Hindlimb muscle (tissue), 1 donor: ENCODE measurements around the gene PARP3. TPM values are rescaled to one million over a fixed set of nuclear protein-coding genes. Genes with fewer than 3 reads are reported as not detected.
"Not testable (repeated sequence)": the region's sequence is repeated elsewhere in the genome, so short reads cannot be mapped to it uniquely, and the experiment has no call there.

Source experiments
- DNase-seq: peaks from one replicate; pipeline ENCODE4 v3.0.0-alpha.2; 2013
- polyA plus RNA-seq: library from polyadenylated mRNA; unstranded; fragments of 120-200 nt; gene quantifications from one replicate; pipeline ENCODE4 v1.2.1, GENCODE V29; 2013; ENCODE audit not compliant: insufficient read length

The PARP3 gene
- polyA plus RNA-seq: 7.4 TPM

DNA sequence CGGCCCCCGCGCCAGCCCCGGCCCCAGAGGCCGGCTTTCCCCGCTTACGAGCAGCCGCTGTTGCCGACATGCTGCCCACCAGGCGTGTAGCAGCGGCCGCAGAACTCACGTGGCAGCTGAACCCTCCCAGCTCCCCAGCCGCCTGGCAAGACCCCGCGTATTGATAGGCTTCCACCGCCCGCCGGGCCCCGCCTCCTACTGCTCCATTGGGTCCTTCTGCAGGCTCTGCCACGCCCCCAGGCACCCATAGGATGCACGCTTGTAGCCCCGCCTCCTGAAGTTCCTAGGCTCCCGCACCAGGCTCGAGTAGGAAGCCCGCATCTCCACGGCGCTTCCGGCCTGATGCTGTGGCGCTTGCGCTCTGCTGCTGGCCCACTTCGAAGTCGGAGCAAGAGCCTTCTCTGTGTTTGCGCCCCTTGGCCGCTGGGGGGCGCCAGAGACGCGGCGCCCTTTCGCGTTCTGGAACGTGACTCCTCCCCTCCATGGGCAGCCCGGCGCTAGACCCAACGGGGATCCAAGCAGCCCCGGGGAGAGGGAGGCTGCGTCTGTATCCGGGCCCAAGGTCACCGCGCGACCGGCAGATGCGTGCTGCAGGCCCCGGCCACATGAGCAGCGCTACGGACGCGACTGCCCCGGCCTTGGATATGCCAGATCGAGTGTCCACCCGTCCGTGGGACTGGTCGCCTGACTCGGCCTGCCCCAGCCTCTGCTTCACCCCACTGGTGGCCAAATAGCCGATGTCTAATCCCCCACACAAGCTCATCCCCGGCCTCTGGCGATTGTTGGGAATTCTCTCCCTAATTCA lies at the start of gene PARP3, which contains the start of gene RRP9:
Gene PARP3, plus strand, starts transcription at position 566 of the 805 bp plus-strand sequence. CDS start 993 bp downstream, outside the sequence.
Gene RRP9, minus strand, starts transcription at position 107 of the 805 bp plus-strand sequence. Its CDS starts 37 bp downstream, at position 70.
- peak; percentile 100 for DNase-seq

DNA sequence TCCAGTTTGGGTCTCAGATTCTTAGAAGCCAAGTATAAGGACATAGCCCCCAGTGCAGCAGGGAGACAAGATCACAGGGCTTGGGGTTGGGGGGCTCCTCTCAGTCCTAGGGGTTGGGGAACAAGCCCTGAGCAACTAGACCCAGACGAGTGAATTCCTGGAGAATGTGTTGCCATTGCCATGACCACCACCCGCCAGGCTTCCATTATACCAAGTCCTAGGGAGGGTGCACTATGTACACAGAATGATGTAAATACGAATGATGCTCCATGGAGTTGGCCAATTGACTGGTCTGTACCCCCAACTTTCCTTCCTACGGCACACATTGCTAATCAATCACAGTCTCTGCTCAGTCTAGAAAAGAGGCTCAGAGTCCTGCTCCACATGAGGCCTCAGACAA lies 47.8 kb upstream of the PARP3 start:
- DNase-seq: no peak

DNA sequence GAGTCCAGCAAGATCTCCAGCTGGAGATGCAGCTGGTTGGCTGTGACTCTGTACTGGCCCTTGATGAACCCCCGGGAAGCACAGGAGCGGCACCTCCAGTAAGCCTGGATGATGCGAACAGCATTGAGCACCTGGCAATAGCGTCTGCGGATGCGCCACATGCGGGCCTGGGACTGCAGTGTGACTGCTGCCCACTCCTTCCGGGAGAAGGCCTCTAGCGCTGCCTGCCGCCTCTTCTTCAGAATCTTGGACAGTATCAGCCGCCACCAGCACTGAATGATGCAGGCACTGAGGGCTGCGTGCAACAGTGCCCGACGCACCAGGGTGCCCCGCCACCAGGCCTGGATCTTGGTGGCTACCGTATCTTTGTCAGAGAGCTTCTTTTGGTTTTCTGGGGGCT lies 47.2 kb upstream of the PARP3 start:
- DNase-seq: no peak

DNA sequence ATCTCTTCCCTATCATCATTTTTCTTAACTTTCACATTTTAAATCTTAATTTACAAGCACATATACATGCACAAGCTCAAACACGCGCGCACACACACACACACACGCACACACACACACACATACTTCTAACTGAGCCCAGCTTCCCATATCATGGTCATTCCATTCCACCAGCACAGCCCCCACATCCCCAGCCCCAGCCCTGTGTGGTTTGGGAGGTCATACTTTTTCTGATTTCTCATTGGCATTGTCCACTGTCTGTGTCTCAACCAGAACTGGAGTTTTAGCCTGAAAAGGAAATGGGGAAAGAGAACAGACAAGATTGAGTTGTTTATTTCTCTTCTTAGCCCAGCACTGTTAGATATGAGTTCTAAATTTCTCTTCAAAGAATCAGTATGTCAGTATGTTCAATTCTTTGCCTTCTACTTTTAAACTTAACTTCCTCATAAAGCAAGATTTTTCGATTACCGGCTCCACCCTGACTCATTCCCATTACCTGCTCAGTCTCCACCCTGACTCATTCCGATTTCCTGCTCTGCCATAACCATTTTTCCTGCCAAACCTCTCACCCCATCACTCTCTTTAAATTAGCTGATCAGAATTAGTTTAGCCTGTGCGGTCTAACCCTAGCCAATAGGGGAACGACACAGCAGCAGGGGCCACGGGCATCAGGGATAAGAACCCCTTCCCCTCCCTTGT lies 45.4 kb upstream of the PARP3 start:
- DNase-seq: no peak

DNA sequence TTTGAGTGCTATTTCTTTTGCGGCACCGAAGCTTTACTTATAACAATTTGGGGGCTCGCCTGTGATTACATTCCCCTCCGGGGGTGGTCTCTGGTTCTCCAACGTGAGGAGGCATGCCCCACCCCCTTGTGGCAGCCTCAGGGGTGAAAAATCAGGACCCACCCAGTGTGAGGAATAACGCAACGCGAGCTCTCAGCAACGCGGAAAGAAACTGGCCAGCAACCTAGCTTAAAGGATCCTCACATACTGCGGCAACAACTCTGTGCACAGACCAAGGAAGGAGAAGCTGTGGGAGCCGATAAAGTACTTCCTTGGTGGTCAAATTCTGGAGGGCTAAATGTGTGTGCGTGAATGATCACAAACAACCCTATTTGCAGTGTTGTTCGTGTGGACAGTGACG lies 44.8 kb upstream of the PARP3 start:
- DNase-seq: no peak

DNA sequence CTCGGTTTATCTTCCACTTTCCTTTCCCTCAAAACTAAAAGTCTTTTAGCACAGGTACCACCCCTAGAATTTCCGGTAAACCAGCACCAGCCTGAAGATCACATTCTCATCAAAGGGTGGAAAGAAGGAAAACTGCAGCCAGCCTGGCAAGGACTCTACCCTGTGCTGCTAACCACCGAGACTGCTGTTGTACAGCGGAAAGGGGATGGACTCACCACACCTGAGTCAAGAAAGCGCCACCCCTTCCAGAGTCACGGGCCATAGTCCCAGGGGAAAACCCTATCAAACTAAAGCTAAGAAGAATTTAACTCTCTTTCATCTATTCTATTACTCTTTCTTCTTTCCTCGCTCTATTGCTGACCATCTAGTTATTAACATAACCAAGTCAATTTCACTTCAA lies 42.1 kb upstream of the PARP3 start:
- not testable (repeated sequence) for DNase-seq

DNA sequence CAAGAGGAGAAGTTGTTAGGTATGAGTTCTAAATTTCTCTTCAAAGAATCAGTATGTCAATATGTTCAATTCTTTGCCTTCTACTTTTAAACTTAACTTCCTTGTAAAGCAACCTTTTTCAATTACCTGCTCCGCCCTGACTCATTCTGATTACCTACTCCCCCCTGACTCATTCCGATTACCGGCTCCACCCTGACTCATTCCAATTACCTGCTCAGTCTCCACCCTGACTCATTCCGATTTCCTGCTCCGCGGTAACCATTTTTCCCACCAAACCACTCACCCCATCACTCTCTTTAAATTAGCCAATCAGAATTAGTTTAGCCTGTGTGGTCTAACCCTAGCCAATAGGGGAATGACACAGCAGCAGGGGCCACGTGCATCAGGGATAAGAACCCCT lies 39.8 kb upstream of the PARP3 start:
- not testable (repeated sequence) for DNase-seq

DNA sequence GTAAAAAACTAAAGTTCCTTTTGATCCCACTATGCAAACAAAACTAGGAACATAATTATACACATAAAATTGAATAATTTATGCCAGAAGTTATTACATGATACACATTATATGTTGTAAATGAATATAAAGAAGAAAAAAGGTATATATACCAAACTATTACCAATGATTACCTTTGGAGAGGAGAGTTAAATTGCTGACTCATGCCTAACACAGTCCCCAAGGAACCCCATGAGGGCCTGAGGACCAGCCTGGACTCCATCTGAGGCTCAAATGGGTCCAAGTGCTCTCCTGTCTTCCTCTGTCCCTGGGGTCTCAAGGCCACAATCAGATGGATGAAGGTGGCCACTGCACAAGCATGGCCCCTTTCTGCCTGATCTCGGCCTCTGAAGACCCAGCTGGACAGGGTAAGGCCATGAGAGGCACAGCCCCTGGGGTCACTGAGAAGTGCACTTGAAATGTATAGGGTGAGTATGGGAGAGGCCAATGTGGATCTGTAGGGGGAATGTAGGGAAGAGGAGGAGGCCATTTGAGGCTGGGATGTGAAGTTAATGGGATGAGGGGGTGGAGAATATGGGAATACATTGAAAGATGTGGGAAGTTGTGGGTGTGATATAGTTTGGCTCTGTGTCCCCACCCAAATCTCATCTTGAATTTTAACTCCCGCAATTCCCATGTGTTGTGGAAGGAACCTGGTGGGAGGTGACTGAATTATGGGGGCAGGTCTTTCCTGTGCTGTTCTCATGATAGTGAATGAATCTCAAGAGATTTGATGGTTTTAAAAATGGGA lies 37.9 kb upstream of the PARP3 start:
- no peak for DNase-seq

DNA sequence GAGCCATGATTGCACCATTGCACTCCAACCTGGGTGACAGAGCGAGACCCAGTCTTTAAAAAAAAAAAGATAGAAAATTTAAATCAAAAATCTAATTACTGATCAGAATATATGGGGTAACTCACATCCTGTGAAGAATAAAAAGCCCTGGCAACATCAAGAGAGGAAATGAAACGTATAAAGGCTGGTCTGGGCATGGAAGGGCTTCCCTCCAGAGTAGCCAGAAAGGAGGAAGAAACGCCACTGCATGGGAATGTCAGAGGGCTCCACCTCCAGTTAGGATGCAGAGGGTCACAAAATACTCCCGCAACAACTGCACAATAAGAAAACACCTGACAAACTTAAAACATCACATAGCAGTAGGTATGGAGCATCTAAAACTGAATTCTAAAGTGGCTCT lies 34.1 kb upstream of the PARP3 start:
- DNase-seq: no peak

DNA sequence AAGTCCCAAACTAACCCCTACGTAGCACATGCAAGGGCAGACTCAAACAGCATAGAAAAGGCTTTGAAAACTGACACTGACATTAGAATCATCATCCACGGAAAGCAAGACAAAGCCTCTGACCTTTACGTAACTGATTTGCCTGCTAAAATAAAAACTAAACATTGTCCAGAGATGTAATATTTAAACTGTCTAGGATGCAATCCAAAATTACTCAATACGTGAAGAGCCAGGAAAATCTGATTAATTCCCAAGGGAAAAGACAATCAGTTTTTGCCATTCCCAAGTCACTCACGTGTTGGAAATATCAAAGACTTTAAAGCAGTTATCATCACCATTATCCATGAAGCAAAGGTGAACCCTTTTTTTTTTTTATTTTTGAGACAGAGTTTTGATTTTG lies 25.7 kb upstream of the PARP3 start:
- DNase-seq: no peak

DNA sequence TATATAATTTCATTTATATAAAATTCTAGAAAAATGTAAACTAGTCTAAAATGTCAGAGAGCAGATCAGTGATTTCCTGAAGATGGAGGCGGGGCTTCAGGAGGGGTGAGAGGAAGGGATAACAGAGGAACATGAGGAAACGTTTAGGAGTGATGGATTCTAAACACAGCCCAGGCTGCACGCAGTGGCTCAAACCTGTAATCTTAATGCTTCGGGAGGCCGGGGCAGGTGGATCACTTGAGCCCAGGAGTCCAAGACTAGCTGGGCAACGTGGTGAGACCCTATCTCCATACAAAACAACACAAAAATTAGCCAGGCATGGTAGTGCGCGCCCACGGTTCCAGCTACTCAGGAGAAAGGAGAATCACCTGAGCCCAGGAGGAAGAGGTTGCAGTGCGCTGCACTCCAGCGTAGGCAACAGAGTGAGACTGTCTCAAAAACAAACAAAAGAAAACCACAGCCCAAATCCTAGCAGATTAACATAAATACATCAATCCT lies 21.0 kb upstream of the PARP3 start:
- DNase-seq: no peak

DNA sequence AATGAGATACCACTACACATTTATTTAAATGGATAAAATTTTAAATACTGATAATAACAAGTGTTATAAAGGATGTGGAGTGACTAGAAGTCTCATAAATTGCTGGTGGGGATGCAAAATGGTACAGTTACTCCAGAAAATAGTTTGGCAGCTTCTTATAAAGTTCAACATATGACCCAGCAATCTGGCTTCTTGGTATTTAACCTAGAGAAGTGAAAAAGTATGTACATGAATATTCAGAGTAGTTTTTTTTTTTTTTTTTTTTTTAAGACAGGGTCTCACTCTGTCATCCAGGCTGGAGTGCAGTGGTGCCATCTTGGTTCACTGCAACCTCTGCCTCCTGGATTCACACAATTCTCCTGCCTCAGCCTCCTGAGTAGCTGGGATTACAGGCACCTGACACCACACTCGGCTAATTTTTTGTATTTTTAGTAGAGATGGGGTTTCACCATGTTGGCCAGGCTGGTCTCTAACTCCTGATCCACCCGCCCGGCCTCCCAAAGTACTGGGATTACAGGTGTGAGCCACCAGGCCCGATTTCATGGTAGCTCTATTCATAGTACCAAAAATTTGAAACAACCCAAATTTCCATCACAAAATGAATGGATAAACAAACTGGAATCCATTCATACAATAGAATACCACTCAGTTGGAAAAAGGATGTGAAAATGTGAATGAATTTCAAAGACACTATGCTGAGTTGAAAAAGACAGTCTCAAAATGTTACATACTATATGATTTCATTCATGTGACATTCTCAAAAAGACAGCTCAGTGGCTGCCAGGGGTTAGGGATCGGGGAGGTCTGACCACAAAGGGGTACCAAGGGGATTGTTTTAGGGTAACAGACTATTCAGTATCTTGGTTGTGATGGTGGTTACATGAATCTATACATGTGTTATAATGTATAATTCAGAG lies 14.8 kb upstream of the PARP3 start:
- DNase-seq: no peak

DNA sequence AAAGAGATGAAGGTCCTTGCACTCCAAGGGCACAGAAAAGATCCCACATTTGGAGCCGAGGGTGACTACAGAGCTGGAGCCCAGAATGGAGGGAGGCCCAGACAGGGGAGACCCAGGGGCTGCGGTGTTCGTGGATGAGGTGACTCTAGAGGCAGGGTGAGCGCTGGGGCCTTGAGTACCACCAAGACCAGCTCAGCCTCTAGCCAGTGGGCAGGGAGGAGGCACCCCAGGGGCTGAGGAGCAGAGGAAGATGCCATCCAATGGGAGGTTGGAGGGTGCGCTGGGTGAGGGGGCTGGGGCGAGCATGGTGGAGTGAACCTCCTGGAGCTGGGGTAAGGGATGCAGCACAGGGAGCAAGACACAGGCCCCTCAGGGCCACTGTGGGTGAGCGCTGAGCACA lies 13.7 kb upstream of the PARP3 start:
- no peak for DNase-seq

DNA sequence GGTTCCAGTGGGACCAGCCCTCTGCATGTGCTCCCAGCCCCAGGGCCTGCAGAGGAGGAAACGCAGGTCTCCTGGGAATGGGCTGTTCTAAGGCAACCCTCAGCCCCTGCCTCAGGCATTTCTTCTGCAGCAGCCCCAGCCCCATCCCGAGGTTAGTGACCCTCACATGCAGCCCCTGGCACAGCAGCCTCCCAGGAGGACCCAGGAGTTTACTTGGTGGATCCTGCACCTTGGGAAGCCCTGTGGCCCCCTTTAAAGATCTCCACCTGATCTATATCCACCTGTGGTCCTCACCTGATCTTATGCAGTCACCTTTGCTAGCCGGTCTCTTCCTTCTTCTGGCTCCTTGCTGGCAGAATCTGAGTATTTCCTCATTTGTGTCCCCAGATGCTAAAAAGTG lies 13.2 kb upstream of the PARP3 start:
- not testable (repeated sequence) for DNase-seq

DNA sequence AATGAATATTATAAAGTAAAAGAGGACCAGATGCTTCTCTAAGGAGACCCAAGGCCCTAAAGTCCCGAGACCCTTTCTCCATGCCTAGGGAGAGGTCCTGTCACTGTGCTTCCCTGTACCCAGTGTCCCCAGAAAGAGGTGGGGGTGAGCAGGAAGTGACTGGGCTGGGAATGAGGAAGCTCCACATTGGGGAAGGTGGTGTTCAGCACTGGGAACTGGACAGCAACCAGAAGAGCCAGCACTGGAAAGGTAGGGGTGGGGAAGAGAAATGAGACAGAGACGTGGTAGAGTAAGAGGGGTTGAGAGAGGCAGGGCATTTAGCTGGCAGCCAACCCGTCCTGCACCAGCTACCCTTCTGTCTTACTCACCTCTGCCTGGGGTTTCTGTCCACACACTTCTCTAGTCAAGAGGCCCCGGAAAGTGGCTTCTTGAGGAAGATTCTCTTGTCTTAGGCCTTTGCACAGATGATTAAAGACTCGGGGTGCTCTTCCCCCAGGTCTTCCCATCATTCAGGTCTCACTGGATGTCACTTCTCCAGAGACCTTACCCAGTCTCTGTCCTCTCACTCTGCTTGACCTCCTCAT lies 12.7 kb upstream of the PARP3 start:
- DNase-seq: no peak

DNA sequence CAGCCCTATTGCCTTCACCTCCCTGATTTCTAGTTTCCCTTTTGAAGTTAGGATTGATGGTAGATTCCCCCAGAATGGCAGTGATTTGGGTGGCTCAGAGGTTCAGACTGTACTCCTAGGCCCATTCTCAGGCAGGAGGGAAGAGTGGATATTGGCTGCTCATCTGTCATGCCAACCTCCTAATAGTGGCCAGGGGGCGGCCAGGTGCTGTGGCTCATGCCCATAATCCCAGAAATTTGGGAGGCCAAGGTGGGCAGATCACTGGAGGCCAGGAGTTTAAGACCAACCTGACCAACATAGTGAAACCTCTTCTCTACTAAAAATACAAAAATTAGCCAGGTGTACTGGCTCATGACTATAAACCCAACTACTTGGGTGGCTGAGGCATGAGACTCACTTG lies 11.7 kb upstream of the PARP3 start:
- no peak for DNase-seq

DNA sequence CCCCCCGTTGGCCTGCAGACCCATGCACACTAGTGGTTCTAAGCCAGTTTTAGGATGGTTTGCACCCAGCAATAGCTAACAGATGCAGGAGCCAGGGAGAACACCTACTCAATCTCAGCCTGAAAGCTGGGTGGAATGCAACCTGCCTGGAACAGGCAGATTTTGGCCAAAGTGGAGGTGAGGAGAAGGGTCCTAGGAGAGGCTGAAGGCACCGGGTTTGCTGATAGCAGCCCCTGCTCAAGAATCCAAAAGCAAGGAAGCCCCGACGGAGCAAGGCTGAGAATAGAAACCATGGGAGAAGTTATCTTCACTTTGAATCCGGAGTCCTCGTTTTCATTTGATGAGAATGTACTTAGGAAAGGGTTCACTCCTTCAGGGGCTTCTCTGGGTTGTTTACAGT lies 10.4 kb upstream of the PARP3 start:
- DNase-seq: no peak

DNA sequence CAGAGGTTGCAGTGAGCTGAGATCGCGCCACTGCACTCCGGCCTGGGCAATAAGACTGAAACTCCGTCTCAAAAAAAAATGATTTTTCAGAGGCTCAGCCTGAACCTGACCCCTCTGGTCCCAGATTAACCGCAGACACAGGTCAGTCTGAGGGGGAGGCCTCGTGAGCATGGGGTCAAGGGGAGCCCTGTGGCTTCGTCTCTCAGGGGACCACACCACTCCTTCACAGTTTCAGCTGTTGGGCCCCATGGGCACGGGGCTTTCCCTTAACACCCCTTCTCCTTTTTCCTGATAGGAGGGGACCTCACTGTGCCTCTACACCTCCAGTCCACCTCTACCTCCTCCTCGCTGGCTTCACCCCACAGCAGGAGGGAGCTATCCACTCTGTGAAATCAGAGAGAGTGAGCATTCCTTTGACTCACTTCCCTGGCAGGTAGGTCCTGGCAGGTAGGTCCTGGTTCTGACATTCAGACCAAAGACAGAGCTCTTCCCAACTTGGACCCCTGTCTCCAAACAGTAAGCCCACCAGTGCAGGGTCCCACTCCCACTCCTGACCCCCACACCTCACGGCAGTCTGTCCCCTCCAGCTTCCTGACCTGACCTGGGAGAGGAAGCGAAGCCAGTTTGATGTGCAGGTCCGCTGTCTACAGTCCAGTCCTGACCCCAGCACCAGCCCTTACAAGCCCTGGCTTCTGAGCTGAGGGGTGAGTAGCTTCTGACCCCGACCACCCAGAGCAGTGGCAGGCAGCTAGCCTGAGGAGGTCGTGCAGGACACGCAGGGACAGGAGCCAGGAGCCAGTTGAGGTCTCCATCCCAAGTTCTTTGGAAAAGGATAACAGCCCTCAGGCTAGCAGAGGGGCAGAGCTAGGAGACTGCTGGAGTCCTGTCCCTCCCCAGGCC lies 9.4 kb upstream of the PARP3 start:
- DNase-seq: no peak

DNA sequence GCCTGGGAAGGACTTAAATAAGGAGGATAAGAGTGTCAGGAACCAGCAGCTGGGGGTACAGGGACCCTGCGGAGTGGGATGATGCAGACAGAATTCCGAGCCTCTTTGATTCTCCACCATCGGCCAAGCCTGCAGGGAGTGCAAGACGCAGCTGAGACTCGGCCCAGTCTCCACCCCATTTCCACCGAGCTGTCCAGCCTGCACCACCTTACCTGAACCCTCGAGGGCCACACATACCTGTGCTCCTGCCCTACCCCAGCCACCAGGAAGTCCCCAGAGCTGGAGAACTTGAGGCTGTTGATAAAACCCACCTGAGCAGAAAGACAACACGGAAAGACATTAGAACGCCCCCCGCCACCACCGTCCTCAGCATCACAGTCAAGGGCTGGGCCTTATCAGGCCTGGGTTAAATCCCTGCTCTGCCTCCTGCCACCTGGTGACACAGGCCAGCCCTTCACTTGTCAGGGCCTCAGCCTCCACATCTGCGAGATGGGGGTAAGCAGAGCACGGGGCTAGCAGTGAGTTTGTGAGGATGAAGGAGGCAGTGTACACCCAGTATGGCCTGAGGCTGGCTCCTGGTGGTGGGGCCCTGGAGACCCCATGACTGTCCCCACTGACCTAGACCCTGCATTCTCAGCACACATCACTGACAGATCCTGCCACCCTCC lies 8.6 kb upstream of the PARP3 start:
- DNase-seq: no peak
